Esophagus squamous epithelium (tissue), 5 donors: Measurements from ENCODE around the gene PLCXD3. TPM values are rescaled to one million over a fixed set of nuclear protein-coding genes. Genes with fewer than 3 reads are reported as not detected.

Source experiments
- DNase-seq: peaks from one replicate; lab custom pipeline; 2025; lab: John Stamatoyannopoulos, UW
- H3K27ac ChIP-seq, 4 donors: fragments of 200-600 bp; sonication (generic); one replicate each; pipeline ENCODE4 v1.5.1; 2016 to 2019; ENCODE audit warnings: mild to moderate bottlenecking in 1 of 4
- H3K27me3 ChIP-seq, 4 donors: fragments of 200-600 bp; sonication (generic); 1 replicate in 3 of 4; 2 replicates in 1 of 4; pipeline versions ENCODE4 v1.5.1 to v1.6.0; 2017 to 2021; ENCODE audit warnings: antibody characterized with exemption in 1 of 4
- H3K36me3 ChIP-seq, 3 donors: fragments of 200-600 bp; sonication (generic); one replicate each; pipeline ENCODE4 v1.5.1; 2016 to 2019
- H3K4me1 ChIP-seq, 3 donors: fragments of 200-600 bp; sonication (generic); one replicate each; pipeline ENCODE4 v1.5.1; 2017 to 2019
- H3K4me3 ChIP-seq, 4 donors: fragments of 200-600 bp; sonication (generic); 1 replicate in 3 of 4; 2 replicates in 1 of 4; pipeline ENCODE4 v1.5.1; 2016 to 2019; ENCODE audit warnings: mild to moderate bottlenecking in 2 of 4, moderate library complexity in 1 of 4
- H3K9me3 ChIP-seq, 3 donors: fragments of 200-600 bp; sonication (generic); one replicate each; pipeline ENCODE4 v1.5.1; 2016 to 2019
- POLR2A ChIP-seq, 4 donors: fragments of 450-650 bp; IDR thresholded peaks; one replicate each; pipeline ENCODE4 v1.6.1; 2017; ENCODE audit warnings: antibody characterized with exemption in 4 of 4, mild to moderate bottlenecking in 4 of 4, moderate library complexity in 3 of 4
- WGBS, 2 donors: methylation state at CpG; one replicate each; pipeline ENCODE4 v1.1.5; 2018; 5-methylcytosine and 5-hydroxymethylcytosine counted together
- intact Hi-C: fragments of 100-400 bp; cut with DNase I; formaldehyde crosslinking; loops from one replicate; pipeline ENCODE4 v1.15.0; 2022
- total RNA-seq, 4 donors: library from RNA; depleted of rRNA; stranded (reverse); fragments of >200 nt; gene quantifications; one replicate each; pipeline ENCODE4 v1.1.0, GENCODE V29; 2016
- TF ChIP-seq, protein P1 (sequence below), 6 experiments: fragments of 450-650 bp in 4 of 6; fragments of 200-600 bp in 2 of 6; sonication (generic) in 2 of 6; IDR thresholded peaks; one replicate each; pipeline ENCODE4 v1.5.1; 2016 to 2019; ENCODE audit warnings: antibody characterized with exemption in 6 of 6, mild to moderate bottlenecking in 4 of 6, moderate library complexity in 4 of 6
- donor health status: DM: yes; HTN: yes; CAD: no.

PLCXD3 gene
- total RNA-seq, 4 donors from 2014 or later, result 0.13 to 1.5 (median 0.94) TPM; not detected in 1

DNA sequence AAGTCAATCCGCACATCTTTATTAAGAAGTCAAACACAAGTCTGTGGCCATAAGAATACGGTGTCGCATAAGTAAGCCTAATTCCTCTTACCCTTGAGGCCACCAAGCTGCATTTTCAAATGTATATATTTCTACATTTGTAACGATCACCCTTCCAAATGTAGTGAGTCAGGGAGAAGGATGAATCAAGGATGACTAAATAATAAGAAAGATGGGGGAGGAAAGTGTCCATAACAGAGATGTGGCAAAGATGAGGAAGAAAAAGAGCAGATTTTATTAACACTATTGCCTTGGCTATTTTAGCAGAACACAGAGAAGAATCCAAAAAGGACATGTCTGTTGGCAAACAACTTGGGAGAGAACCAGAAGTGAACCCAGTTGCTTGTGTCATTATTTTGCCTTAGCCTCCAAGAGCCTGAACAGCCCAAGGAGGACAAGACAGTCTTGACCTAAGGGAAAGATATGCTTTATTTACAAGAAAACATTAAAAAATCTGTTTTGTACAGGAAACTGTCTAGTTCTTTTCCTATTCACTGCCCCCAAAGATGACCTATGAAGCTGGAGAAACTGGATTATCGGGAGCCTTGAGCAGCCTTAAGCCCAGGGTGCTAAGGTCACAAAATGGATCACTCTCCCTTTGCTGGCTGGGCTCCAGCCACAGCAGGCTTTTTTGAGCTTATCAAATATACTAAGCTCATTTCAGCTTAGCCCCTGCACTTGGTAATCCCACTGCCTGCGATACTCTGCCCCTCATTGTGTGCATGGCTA lies 101.5 kb downstream of the PLCXD3 start:
- no peaks in the 10 kb centered on the region for H3K9me3 ChIP-seq
- no peak for DNase-seq
- no peaks in the 10 kb centered on the region for H3K4me1 ChIP-seq
- no peaks in the 10 kb centered on the region for H3K27me3 ChIP-seq
- H3K4me3 ChIP-seq, result no peak overlapping the region
- TF ChIP-seq, protein P1, sequence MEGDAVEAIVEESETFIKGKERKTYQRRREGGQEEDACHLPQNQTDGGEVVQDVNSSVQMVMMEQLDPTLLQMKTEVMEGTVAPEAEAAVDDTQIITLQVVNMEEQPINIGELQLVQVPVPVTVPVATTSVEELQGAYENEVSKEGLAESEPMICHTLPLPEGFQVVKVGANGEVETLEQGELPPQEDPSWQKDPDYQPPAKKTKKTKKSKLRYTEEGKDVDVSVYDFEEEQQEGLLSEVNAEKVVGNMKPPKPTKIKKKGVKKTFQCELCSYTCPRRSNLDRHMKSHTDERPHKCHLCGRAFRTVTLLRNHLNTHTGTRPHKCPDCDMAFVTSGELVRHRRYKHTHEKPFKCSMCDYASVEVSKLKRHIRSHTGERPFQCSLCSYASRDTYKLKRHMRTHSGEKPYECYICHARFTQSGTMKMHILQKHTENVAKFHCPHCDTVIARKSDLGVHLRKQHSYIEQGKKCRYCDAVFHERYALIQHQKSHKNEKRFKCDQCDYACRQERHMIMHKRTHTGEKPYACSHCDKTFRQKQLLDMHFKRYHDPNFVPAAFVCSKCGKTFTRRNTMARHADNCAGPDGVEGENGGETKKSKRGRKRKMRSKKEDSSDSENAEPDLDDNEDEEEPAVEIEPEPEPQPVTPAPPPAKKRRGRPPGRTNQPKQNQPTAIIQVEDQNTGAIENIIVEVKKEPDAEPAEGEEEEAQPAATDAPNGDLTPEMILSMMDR (IDR thresholded peaks at IDR 0.05), result no peak
- TF ChIP-seq POLR2A (IDR thresholded peaks at IDR 0.05), result no peak
- intact Hi-C loops, result no loop called here
- no peak overlapping the region for H3K27ac ChIP-seq
- no peaks in the 10 kb centered on the region for H3K36me3 ChIP-seq
- 68% methylated on average over 6 of the region's 6 CpGs for WGBS, 2 donors

DNA sequence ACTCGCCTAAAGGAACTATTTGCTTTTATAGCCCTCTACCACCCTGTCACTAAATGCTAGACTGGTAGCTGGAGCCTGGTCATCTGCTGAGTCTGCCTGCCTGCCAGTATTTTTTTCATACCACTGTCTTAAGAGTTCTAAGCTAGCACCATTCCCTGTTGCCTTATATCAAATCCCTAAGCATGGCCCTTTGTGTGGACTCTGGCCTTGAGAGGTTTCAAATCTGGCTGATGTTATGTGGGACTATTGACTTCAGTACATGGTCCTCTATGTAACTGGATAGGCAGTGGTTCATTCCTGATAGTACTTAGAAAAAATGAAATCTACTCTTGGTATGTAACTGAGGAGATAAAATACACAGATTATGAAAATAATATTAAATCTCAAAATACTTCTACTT lies 103.5 kb downstream of the PLCXD3 start:
- H3K36me3 ChIP-seq, result no peaks in the 10 kb centered on the region
- intact Hi-C loops, result no loop called here
- TF ChIP-seq, protein P1 (IDR thresholded peaks at IDR 0.05), result no peak
- no peak for TF ChIP-seq POLR2A (IDR thresholded peaks at IDR 0.05)
- 50 to 79% methylated on average over 1 of the region's 1 CpG for WGBS, 2 donors
- DNase-seq, result no peak
- no peak overlapping the region for H3K27ac ChIP-seq
- no peaks in the 10 kb centered on the region for H3K9me3 ChIP-seq
- no peaks in the 10 kb centered on the region for H3K27me3 ChIP-seq
- no peak overlapping the region for H3K4me3 ChIP-seq
- H3K4me1 ChIP-seq, result no peaks in the 10 kb centered on the region

DNA sequence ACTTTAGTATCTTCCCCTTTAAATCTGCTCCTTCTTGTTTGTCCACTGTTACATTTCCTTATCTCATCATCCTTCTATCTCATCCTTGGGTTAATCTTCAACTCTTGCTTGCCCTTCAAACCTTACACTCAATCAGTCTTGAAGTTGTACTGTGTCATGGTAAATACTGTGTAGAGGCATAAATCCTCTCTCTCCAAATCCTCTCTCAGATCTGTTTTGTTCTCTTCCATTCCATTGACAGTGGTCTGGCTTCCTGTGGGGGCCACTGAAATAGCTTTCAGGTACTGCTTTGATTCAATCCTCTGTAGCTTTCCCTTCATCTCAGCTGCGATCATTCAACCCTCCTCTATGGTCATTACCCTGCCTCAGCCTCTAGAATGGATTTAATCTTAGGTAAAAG lies 104.0 kb downstream of the PLCXD3 start:
- H3K27ac ChIP-seq, result no peak overlapping the region
- H3K27me3 ChIP-seq, result no peaks in the 10 kb centered on the region
- intact Hi-C loops, result no loop called here
- H3K36me3 ChIP-seq, result no peaks in the 10 kb centered on the region
- WGBS, 2 donors, result 44 to 61% methylated on average over 1 of the region's 1 CpG
- H3K4me1 ChIP-seq, result no peaks in the 10 kb centered on the region
- TF ChIP-seq POLR2A (IDR thresholded peaks at IDR 0.05), result no peak
- TF ChIP-seq, protein P1 (IDR thresholded peaks at IDR 0.05), result no peak
- no peak overlapping the region for H3K4me3 ChIP-seq
- no peaks in the 10 kb centered on the region for H3K9me3 ChIP-seq
- no peak for DNase-seq

DNA sequence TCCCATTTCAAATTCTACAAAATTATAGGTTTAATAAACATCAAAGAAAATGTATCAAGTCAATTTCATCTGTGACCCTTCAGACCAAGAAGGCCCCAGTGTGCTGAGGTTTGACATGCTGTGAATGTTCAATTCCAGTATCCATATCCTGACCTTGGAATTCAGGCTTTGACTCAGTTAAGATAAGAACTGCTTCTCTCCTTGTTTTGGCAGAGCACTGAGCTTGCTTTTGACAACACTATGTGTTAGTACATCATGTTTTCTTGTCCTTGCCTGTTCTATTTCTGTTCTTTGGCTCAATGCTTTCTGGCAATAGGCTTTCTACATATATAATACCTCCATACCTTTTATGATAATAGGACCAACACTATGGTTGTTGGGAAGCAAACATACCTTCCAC lies 105.6 kb downstream of the PLCXD3 start:
- intact Hi-C loops, result no loop called here
- TF ChIP-seq POLR2A (IDR thresholded peaks at IDR 0.05), result no peak
- TF ChIP-seq, protein P1 (IDR thresholded peaks at IDR 0.05), result no peak

DNA sequence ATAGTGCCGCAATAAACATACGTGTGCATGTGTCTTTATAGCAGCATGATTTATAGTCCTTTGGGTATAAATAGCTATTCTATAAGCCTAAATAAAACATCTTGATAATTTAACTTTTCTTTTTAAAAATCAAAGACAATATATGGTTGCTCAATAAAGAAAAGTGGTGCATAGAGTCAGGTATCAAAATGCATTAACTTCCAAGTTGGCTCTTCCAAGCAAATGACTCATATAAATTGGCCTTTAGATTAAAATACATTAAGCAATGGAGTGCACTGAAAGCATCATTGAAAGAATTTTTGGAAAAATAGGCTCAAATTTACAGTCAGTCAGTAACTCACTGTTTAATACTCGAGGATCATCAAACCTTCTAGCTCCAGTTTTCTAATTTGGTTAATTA lies 106.6 kb downstream of the PLCXD3 start:
- Histone ChIP-seq H3K9me3 (peaks cover 0 to 6% (median 5%) of the 10 kb centered on the region in 3 donors), H3K36me3 (no peaks in the 10 kb centered on the region), H3K27ac (no peak overlapping the region), H3K27me3 (no peaks in the 10 kb centered on the region), H3K4me1 (no peaks in the 10 kb centered on the region), H3K4me3 (no peak overlapping the region)
- no peak for DNase-seq
- TF ChIP-seq, protein P1 (IDR thresholded peaks at IDR 0.05), result no peak
- no peak for TF ChIP-seq POLR2A (IDR thresholded peaks at IDR 0.05)
- intact Hi-C loops, result no loop called here
- WGBS, 2 donors, result 74 to 88% methylated on average over 3 of the region's 3 CpGs

More for the DNA sequence above, 105.6 kb downstream of the PLCXD3 start:
- H3K27ac ChIP-seq, result no peak overlapping the region
- H3K27me3 ChIP-seq, result no peaks in the 10 kb centered on the region
- no peaks in the 10 kb centered on the region for H3K9me3 ChIP-seq
- no peaks in the 10 kb centered on the region for H3K4me1 ChIP-seq
- DNase-seq, result no peak
- H3K4me3 ChIP-seq, result no peak overlapping the region
- no peaks in the 10 kb centered on the region for H3K36me3 ChIP-seq
